ENCODE measurements around the gene TOM1L1.

The TOM1L1 gene

DNA sequence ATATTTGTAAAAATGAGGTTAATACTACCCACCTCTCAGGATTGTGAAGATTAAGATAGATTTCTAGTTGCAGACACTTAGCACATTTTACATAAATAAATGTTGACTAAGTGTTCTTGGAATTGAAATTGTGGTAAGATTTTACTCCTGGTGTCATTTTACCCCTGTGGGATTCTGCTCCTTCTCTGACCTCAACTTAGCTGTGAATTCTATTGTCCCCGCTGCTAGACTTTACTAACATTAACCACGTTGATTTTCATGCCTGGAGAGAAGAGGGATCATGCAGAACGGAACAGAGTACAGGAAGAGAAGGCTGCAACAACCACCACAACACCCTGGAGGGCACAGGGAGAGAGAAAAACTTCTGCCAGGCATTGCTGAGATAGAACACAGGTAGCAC, 2.1 kb upstream of the TOM1L1 start:
- no peak for DNase-seq (ENCODE audit: low read depth, low spot score)

DNA sequence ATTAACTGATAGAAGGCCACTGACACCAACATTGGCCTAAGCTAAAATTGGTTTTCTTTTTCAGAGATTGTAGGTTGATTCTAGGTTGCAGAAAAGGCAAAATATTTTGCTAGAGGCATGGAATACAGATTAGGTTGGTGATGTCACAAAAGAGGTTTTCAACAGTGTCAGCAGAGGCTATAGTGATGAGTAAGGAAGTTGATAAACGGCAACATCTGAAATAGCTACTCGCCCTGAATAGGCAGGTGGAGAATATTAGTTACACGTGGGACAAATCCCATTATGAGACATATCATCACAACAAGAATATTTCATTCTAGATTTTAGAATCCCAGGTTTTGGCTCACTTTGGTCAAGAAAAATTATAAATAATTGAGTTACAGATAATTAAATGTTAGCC, 1.5 kb upstream of the TOM1L1 start:
- DNase-seq (ENCODE audit: low read depth, low spot score), result no peak

DNA sequence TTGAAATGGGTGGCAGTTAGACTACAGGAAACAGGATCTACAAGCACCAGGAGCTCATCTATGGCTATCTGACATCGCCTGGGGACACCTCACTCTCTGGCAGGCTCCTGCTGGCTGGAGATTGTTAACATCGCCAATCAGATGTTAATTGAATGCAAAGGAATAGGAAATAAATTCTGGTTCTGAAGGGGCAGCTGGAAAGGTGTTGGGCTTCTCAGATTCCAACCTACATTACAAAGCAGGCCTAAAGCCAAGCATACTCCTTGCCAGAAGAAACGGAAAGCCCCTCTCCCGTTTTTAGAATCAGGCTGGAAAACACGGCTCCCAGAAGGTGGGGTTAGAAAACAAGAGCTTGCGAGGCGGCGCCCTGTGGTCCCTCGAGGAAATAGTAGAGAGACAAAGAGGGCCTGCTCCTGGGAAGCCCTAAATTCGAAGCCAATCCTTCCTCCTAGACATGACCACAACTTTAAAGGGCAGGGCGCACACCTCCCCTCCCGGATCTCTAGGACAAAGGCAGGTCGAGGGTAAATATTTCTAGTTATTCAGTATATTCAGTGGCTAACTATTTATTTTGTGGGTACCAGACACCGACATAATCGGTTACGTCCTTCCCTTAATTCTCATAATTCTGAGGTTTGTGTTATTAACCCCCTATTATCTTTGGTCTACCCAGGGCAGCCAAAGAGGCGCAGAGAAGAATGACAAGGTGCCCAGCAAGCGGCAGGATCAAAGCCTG, 763 bp upstream of the TOM1L1 start:
- no peak for DNase-seq (ENCODE audit: low read depth, low spot score)

DNA sequence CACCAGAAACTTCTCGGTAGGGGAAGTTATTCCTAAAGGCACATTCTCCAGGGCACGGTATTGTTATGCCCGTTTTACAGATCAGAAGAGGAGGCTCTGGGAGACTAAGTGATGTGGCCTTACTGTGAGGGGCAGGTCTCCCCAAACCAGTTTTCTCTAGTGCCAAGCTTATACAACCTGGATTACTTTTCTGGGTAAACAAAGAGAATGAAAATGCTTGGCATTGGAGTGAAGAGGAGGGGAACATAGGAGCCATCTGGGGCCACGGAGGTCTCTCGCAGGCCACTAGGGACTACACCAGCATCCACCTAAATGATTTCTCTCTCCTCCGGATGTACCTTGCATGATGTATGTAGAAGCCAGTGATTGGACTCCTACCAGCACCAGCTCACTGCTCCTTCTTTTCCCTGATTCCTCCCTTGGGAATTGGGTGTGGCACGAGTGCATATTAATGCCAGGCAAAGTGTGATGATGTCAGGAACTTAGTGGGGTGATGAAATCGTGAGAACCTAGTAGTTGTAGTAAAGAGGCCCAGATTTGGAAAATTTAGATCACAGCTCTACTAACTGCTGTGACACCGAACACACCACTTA, 674 bp downstream of the TOM1L1 start:
- DNase-seq (ENCODE audit: low read depth, low spot score), result no peak

DNA sequence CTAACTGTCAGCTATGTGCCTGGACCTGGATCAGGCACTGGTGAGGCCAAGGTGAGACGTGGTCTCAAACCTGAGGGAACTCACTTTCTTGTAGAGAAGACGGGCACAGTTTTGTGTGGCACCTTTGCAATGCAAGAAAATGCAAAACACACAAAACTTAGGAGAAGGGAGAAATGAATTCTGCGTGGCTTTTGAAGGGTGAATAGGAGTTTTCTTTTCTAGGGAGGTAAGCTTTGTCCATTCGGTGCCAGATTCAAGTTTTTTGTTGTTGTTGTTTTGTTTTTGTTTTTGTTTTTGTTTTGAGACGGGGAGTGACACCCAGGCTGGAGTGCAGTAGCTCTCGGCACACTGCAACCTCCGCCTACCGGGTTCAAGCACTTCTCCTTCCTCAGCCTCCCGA, 1.4 kb downstream of the TOM1L1 start:
- no peak for DNase-seq (ENCODE audit: low read depth, low spot score)

DNA sequence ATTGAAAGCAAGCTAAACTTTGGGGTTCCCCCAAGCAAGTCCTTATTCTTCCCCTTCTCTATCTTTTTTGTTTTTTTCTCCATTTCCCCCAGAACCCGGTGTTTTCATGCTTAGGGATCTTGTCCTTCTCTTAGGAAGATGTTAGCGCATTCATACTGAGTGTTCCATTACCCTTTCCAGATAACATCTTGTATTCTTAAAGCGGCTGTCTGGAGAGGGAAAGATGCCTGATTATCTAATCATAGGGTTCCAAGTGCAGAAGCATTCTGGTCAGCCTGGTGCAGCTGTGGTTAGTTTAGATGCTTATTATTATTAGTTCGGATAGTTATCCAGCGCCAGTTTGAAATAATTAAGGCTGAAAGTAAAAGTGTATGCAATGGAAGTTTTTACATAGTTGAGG, 2.0 kb downstream of the TOM1L1 start:
- no peak for DNase-seq (ENCODE audit: low read depth, low spot score)

DNA sequence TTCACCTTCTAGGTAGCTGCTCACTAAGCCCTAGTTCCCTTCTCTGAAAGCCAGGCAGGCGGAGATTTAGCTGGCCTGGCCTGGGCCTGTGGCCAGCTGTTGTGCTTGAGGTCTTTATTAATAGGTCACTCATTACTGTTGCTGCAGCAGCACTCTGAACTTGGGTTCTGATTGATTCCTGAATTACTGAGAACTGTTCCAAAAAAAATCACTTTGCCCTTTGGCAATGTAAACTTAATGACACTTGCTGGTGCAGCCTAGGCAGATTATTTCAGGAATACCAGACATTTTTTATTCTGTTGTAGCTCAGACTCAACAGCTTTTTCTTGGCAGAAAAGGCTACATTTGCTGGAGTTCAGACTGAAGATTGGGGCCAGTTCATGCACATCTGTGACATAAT, 2.7 kb downstream of the TOM1L1 start:
- DNase-seq (ENCODE audit: low read depth, low spot score), result no peak

DNA sequence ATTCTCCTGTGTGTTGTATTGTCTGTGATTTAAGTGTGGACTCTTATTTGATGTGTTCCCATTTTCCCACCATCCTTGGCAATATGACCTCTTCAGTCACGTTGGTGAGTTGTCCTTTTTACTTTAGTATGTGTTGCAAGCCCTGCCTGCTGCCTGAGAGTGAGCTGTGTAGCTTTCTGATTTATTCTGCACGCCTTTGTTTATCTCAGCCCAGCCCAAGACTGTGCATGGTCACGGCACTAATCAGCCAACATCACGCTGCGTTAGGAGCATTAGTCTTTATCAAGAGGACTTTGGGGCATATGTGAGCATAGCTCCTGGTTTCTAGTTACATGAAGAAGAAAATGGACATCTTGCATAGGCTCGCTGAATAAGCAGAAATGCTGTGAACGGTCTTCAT, 6.0 kb downstream of the TOM1L1 start:
- DNase-seq (ENCODE audit: low read depth, low spot score), result no peak

DNA sequence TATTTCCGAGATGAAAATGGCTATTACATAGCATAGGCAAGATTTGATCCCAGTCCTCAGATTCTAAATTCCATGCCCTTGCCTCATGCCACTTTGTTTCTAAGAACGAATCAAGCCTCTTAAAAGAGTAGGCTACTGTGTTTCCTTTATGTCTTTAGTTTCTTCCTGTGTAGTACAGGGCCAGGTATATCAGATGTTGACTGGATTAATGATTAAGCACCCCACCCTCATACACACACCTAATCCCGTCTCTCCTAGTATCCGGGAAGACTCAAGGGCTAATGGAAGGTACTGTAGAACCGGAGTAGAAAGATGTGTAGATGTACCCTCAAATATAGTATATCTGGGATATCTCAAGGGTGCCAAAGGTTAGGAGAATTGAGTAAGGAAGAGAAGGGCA, 6.7 kb downstream of the TOM1L1 start:
- no peak for DNase-seq (ENCODE audit: low read depth, low spot score)

DNA sequence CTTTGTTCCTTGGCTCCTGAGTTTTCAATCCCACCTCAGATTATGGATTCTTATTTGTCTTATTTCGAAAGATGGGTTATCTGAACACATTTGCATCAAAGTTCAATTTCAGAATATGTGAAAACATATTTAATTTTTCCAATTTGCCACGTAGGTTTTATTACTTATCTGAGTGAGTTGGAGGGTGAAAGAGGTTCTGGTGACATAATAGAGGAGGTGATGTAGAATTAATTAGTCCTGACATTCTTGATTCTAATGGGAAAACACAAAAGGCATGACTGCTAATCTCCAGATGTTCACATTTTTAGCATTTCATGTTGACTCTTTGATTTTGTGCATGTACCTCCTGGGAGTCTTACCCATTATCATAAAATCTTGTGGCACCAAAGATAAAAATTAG, 9.1 kb downstream of the TOM1L1 start:
- no peak for DNase-seq (ENCODE audit: low read depth, low spot score)

DNA sequence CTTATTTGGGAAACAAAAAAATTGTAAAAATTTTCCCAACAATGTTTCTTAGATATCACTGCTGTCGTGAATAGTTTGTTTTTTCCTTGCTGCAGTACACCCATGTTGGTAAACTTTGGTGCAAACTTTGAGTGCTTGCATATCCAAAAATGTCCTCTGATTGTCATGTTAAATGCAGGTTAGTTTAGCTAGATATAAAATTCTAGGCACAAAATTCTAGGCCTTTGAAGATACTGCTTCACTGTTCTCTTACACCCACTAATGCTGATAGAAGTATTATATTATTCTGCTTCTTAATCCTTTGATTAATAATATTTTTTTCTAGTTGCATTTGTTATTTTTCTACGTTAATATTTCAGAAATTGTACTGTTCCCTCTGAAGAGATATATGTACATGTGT, 16.1 kb downstream of the TOM1L1 start:
- no peak for DNase-seq (ENCODE audit: low read depth, low spot score)

DNA sequence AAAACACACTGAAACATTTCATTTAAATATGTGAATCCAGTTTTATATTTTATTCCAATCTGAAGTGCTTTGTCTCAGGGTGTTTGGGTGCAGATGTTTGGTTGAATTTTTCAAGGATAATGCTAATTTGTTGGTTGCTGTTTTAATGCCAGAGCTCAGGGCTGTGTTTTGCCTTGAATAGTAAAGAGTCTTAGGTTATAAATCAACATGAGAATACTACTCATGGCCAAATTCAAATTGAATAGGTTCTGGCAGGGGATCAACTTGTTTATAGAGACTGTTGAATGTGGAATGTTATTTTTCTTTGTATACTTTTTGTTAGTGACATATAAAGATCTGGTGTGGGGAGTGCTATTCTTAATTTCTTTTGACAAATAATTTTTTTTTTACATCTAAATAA, 18.8 kb downstream of the TOM1L1 start:
- DNase-seq (ENCODE audit: low read depth, low spot score), result no peak

DNA sequence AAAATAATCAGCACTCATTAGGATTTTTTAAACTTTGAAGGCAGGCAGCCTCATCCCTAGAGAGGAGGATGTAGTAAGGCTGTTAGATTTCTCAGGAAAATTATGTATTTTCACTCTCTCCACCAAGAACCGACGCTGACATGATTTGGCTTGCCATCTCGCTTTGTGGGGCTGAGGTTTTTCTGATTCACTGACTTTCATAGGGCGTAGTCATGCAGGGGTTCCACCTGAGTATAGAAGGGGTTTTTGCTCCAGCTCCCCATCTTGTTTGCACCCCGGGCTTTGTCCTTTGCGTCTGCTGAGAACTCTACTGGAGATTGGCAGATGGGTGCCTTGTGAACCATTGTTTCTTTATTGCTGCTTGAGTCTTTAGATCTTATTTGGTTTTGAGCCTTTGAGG, 20.2 kb downstream of the TOM1L1 start:
- DNase-seq (ENCODE audit: low read depth, low spot score), result no peak

DNA sequence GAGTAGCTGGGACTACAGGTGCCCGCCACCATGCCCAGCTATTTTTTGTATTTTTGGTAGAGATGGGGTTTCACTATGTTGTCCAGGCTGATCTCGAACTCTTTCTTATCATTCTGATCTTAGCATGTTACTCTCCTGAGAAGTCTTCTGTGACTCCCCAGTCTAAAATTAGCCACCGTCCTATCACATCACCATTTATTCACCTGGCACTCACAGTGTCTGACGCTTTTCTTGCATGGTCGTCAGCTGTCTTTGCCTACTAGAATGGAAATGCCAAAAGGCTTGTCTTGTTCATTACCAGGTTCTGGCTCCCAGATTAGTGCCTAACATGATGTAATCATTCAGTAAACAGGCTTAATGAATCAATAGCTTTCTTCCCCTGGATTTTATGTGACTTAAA, 23.8 kb downstream of the TOM1L1 start:
- DNase-seq (ENCODE audit: low read depth, low spot score), result no peak

DNA sequence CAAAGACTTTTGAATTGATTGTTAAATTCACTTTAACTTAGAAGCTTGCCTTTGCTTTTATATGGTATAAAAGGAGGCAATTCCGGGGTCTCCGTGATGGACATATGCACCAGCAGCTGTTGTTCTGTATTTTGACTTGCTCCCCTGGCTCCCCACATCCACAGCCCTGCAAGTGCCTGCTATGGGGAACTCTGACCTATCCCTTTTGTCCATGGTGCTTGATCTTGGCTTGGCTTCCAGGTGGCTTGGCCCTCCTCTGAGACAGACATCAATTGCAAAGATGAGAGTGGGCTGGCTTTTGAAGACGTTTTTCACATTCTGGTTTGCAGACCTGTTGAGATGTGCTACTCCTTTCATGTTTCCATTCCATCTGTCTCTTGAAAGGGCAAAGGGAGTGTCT, 26.9 kb downstream of the TOM1L1 start:
- no peak for DNase-seq (ENCODE audit: low read depth, low spot score)

DNA sequence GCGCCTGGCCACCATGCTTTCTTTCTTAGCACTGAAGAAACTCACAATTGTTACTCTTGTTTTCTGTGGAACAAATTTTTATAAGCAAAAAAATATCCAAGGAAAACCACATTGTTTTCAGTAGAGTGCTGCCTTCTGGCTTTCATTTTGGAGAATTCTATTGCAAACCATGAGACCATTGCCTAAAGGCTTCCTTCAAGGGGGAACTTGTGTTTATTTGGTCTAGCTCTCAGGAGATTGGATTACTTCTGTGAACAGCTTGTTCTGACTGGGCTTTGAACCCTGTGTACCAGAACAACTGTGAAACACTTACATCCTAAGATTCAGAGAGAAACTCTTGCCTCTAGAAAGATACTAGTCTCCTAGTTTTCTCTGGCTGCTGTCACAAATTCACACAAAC, 32.1 kb downstream of the TOM1L1 start:
- DNase-seq (ENCODE audit: low read depth, low spot score), result peak; percentile 40

DNA sequence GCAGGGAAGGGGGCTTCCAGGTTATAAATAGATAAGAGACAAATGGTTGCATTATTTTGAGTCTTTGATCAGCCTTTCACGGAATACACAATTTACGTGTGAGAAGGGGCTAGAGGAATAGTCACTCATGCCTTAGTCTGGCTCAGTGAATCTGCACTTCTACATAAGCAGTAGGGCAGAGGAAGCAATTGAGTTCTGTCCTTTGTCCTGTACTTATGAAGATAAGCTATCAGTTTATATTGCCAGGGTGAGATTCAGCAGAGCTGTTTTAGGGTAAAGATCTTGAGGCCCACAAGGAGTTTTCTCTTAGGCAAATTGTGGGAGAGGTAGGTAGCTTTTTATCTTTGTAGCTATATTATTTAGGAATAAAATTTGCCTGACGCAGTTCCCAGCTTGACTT, 33.3 kb downstream of the TOM1L1 start:
- no peak for DNase-seq (ENCODE audit: low read depth, low spot score)

DNA sequence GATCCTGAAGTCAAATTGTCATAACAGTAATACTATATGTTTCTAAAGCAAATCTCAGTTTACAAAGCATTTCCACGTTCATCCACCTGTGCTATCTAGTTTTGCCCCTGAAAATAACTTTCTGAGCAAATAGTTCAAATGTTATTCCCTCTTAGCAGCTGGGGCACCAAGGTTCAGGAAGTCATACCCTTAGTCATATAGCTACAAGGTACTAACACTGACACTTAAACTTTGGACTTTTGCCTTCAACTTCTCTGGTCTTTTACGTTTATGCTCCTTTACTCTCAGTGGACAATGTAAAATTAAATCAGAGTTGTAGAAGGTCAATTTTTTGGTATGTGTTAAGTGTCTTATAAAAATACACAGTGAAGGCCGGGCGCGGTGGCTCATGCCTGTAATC, 34.8 kb downstream of the TOM1L1 start:
- no peak for DNase-seq (ENCODE audit: low read depth, low spot score)

DNA sequence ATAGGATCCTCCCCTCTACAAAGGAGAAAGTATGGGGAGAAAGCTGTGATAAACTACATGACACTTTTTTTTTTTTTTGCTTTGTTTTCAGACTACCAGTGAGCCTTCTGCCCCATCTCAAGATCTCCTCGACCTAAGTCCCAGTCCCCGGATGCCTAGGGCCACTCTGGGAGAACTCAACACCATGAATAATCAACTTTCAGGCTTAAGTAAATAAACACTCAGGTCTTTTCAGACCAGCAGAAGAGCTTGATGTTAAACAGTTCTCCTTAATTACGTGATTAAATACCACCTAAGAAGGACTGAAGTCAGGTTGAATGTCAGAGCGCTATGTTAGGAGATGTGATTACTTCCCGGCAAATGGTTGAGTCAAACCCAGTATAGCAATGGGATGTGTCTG, 36.4 kb downstream of the TOM1L1 start:
- DNase-seq (ENCODE audit: low read depth, low spot score), result no peak

DNA sequence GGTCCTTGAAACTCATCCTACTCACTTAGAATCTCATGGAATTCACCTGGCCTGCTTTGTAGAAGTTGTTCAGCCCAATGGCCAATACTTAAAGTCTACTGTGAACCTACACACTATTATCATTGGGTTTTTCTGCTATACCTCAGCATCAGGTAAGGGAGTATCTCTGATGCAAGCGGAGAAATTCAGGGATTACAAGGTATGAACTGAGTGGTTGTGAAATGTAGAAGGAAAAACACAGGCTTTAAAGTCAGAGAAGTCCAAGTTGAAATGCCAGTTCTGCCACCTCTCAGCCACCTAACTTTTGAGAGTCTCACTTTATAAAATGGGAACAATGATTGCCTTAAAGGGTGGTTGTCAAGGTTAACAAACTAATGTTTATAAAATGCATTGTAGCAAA, 36.8 kb downstream of the TOM1L1 start:
- no peak for DNase-seq (ENCODE audit: low read depth, low spot score)

DNA sequence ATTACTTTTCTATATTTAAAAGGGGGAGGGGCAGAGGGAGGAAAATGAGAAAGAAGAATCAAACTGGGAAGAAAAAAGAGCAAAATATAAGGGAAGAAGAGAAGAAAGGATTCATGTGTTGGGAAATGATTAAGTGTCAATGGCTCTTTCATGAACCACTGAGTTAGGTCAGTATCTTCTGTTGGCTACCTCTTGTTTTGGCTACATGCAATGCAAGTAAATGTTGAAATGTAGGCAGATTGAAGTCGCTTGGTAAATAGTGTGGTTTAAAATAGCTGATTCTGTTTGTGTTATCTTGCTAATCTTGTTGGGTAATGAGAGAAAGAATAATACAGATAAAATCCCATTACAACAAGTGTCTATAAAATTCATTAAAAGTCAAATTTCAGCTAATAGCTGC, 40.6 kb downstream of the TOM1L1 start:
- no peak for DNase-seq (ENCODE audit: low read depth, low spot score)

DNA sequence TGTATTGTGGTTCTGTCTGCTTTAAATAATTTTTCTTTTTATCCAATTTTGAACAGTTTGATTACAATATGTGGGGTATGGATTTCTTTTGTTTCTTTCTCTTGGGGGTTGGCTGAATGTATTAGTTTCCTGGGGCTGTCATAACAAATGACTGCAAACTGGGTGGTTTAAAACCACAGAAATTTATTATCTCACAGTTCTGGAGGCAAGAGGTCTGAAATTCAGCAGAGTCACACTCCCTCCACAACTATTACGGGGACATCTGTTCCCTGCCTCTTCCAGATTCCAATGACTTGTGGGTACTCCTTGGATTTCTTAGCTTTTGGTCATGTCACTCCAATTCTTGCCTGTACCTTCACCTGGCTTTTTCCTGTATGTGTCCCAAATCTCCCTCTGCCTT, 44.1 kb downstream of the TOM1L1 start:
- no peak for DNase-seq (ENCODE audit: low read depth, low spot score)

DNA sequence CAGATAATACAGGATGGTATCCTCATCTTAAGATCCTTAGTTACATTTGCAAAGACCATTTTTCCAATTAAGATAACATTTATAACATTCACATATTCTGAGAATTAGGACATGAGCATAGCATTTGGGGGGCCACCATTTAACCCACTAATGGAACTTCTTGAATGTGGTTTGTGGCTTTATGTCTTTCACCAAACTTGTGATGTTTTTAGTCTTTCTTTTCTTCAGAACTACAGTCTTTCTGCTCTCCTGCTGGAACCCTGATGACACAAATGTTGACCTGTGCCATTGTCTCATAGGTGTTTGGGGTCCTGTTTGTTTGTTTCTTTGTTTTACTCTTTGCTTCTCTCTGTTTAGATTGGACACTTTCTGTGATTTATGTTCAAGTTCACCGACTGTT, 44.6 kb downstream of the TOM1L1 start:
- no peak for DNase-seq (ENCODE audit: low read depth, low spot score)

DNA sequence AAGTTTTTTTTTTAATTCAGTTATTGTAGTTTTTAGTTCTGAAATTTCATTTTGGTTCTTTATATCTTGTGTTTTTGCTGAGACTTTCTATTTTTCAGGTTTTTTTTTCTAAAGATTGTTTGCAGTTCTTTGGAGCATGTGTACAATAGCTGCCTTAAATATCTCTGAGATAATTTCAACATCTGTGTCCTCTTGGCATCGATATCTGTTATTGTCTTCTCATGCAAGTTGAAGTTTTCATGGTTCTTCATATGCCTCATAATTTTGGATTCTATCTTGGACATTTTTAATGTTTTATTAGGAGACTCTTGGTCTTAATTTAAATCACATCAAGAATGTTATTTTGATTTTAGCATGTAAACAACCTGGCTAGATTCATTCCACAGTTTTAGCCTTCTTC, 45.0 kb downstream of the TOM1L1 start:
- no peak for DNase-seq (ENCODE audit: low read depth, low spot score)
